HepG2 (cell line): ENCODE results near the gene SAP25. TPM values are rescaled to one million over a fixed set of nuclear protein-coding genes. Genes with fewer than 3 reads are reported as not detected.

Experiments used
- AKAP8 ChIP-seq: sonication (generic); formaldehyde crosslinking; IDR thresholded peaks from 2 replicates; pipeline ENCODE4 v1.5.1; 2020; ENCODE audit warnings: mild to moderate bottlenecking, missing genetic modification reagents
- BCL6 ChIP-seq: IDR thresholded peaks from 2 replicates; pipeline ENCODE4 v1.6.1; 2016; ENCODE audit warnings: missing genetic modification reagents, missing compliant biosample characterization
- FOXJ3 ChIP-seq: sonication (generic); formaldehyde crosslinking; IDR thresholded peaks from 2 replicates; pipeline ENCODE4 v1.4.0; 2020; ENCODE audit warnings: missing genetic modification reagents, mild to moderate bottlenecking, borderline replicate concordance
- GZF1 ChIP-seq: sonication (generic); formaldehyde crosslinking; IDR thresholded peaks from 2 replicates; pipeline ENCODE4 v1.5.1; 2020; ENCODE audit warnings: mild to moderate bottlenecking, missing genetic modification reagents
- HMG20A ChIP-seq: IDR thresholded peaks from 2 replicates; pipeline ENCODE4 v1.6.1; 2016; ENCODE audit warnings: borderline replicate concordance
- KDM1A ChIP-seq: IDR thresholded peaks from 2 replicates; pipeline ENCODE4 v1.6.1; 2016; ENCODE audit warnings: missing compliant biosample characterization
- KLF11 ChIP-seq: IDR thresholded peaks from 2 replicates; pipeline ENCODE4 v1.6.1; 2016; ENCODE audit warnings: missing compliant biosample characterization
- MIER2 ChIP-seq: IDR thresholded peaks from 2 replicates; pipeline ENCODE4 v1.6.1; 2016; ENCODE audit warnings: missing biosample characterization, missing genetic modification reagents
- MXD1 ChIP-seq: sonication (generic); formaldehyde crosslinking; IDR thresholded peaks from 2 replicates; pipeline ENCODE4 v1.4.0; 2020; ENCODE audit warnings: mild to moderate bottlenecking, missing genetic modification reagents
- PCBP2 ChIP-seq: fragments of 200-400 bp; formaldehyde crosslinking; optimal IDR thresholded peaks from 2 replicates; pipeline ENCODE3; 2018; ENCODE audit warnings: low read length, low read depth; ENCODE audit not compliant: poor library complexity, severe bottlenecking
- RBFOX2 ChIP-seq: fragments of 200-400 bp; formaldehyde crosslinking; IDR thresholded peaks from 2 replicates; pipeline ENCODE4 v1.6.1; 2017; ENCODE audit warnings: low read depth, mild to moderate bottlenecking, low read length
- SAFB2 ChIP-seq: sonication (generic); formaldehyde crosslinking; IDR thresholded peaks from 2 replicates; pipeline ENCODE4 v1.5.1; 2020; ENCODE audit warnings: missing genetic modification reagents, low read depth, mild to moderate bottlenecking, borderline replicate concordance
- SKIL ChIP-seq: sonication (generic); formaldehyde crosslinking; IDR thresholded peaks from 2 replicates; pipeline ENCODE4 v1.8.0; 2022; ENCODE audit warnings: missing genetic modification reagents, mild to moderate bottlenecking, moderate library complexity, borderline replicate concordance
- SOX6 ChIP-seq, 2 experiments: fragments of 450-650 bp in 1 of 2; sonication (generic) in 1 of 2; formaldehyde crosslinking in 1 of 2; IDR thresholded peaks; 2 replicates each; pipeline versions ENCODE4 v1.4.0 to v1.6.1; 2017 to 2020; ENCODE audit warnings: antibody characterized with exemption in 1 of 2, mild to moderate bottlenecking in 1 of 2, missing genetic modification reagents in 1 of 2
- TP53 ChIP-seq: sonication (generic); formaldehyde crosslinking; conservative IDR thresholded peaks from 2 replicates; pipeline ENCODE4 v1.4.0; 2020; ENCODE audit warnings: missing genetic modification reagents
- USF2 ChIP-seq, 2 experiments: sonication (generic) in 1 of 2; formaldehyde crosslinking in 1 of 2; IDR thresholded peaks; 2 replicates each; pipeline versions ENCODE4 v1.5.1 to v1.6.1; 2011 to 2020; ENCODE audit warnings: borderline replicate concordance in 1 of 2, low read depth in 1 of 2, low read length in 1 of 2, mild to moderate bottlenecking in 1 of 2, missing genetic modification reagents in 1 of 2, moderate library complexity in 1 of 2
- ZFY ChIP-seq: sonication (generic); formaldehyde crosslinking; IDR thresholded peaks from 2 replicates; pipeline ENCODE4 v1.4.0; 2020; ENCODE audit warnings: missing genetic modification reagents
- ZNF143 ChIP-seq: sonication (generic); formaldehyde crosslinking; IDR thresholded peaks from 2 replicates; pipeline ENCODE4 v1.4.0; 2020; ENCODE audit warnings: missing genetic modification reagents
- ZNF629 ChIP-seq: sonication (generic); formaldehyde crosslinking; conservative IDR thresholded peaks from 2 replicates; pipeline ENCODE4 v1.5.0; 2020; ENCODE audit warnings: missing genetic modification reagents
- ZNF782 ChIP-seq: sonication (generic); formaldehyde crosslinking; IDR thresholded peaks from 2 replicates; pipeline ENCODE4 v1.4.0; 2020; ENCODE audit warnings: missing genetic modification reagents, mild to moderate bottlenecking, borderline replicate concordance
- ZNF784 ChIP-seq: sonication (generic); formaldehyde crosslinking; IDR thresholded peaks from 2 replicates; pipeline ENCODE4 v1.5.1; 2020; ENCODE audit warnings: missing genetic modification reagents, mild to moderate bottlenecking, borderline replicate concordance
- ZNF879 ChIP-seq: sonication (generic); formaldehyde crosslinking; IDR thresholded peaks from 2 replicates; pipeline ENCODE4 v1.8.1; 2023; ENCODE audit warnings: missing genetic modification reagents
- polyA plus RNA-seq, 8 experiments: library from polyadenylated mRNA; depleted of rRNA in 3 of 8; stranded (reverse) in 7 of 8; unstranded in 1 of 8; fragments of >200 nt; fragmentation: Illumina TruSeq in 4 of 8; extraction: Trizol in 4 of 8; gene quantifications; 2 replicates each; pipeline versions ENCODE4 v1.2.1 to v1.2.3, GENCODE V29; 2011 to 2016; ENCODE audit warnings: low read depth in 4 of 8, missing spikeins in 1 of 8, mixed read lengths in 1 of 8; ENCODE audit not compliant: insufficient read depth in 1 of 8
- total RNA-seq, 5 experiments: library from RNA; depleted of rRNA; stranded (reverse); fragments of >200 nt; fragmentation: Illumina TruSeq; extraction: Trizol; gene quantifications; 2 replicates each; pipeline ENCODE4 v1.2.3, GENCODE V29; 2016; ENCODE audit warnings: low read depth in 1 of 5

SAP25 gene
- total and polyA plus RNA-seq, 2 of the 13 experiments (the other 11 are each of a cell fraction or from before 2014, with no cell fraction given) = 0.15 to 0.20 TPM

- TF ChIP-seq ZFY (CRISPR knock-in tag) (peak; percentile 79), BCL6 (CRISPR knock-in tag) (peak; percentile 64), RBFOX2 (peak; percentile 68; the same call in 1 of the 2 replicates), ZNF879 (CRISPR knock-in tag) (0 out of 2 replicates have a peak, but pooled peaks have one; percentile 42), ZNF784 (CRISPR knock-in tag) (peak; percentile 80), TP53 (no peak), GZF1 (CRISPR knock-in tag) (no peak; the same call in 1 of the 2 replicates), SOX6 (IDR thresholded peaks at IDR 0.05) (no peak), SOX6 (CRISPR knock-in tag; IDR thresholded peaks at IDR 0.05) (peak; percentile 89), AKAP8 (CRISPR knock-in tag) (peak; percentile 100), HMG20A (CRISPR knock-in tag) (peak; percentile 32; the same call in 1 of the 2 replicates), FOXJ3 (CRISPR knock-in tag) (peak; percentile 69), ZNF143 (peak; percentile 60; the same call in 1 of the 2 replicates), USF2 (IDR thresholded peaks at IDR 0.05; ENCODE audit: low read depth, low read length) (peak; percentile 90), USF2 (CRISPR knock-in tag; IDR thresholded peaks at IDR 0.05; ENCODE audit: borderline replicate concordance) (peak; percentile 88; the same call in 1 of the 2 replicates), ZNF782 (CRISPR knock-in tag) (peak; percentile 81; the same call in 1 of the 2 replicates), ZNF629 (CRISPR knock-in tag) (peak; percentile 46), KDM1A (CRISPR knock-in tag) (no peak), KLF11 (peak; percentile 84), PCBP2 (no peak), SAFB2 (CRISPR knock-in tag) (peak; percentile 97), MIER2 (CRISPR knock-in tag) (peak; percentile 76; the same call in 1 of the 2 replicates), SKIL (CRISPR knock-in tag) (peak; percentile 53; the same call in 1 of the 2 replicates), MXD1 (peak; percentile 85)
Measured at GRCh38 chr7:100568176-100568895, 5.4 kb downstream of the SAP25 start (continued).
